Neutrophil (primary cell): ENCODE measurements around the gene SLC4A11.

ENCODE experiments used
- H3K27ac ChIP-seq: fragments of 200-600 bp; sonication (generic); 2 replicates; pipeline ENCODE4 v1.5.1; 2016; ENCODE audit warnings: mild to moderate bottlenecking, moderate library complexity
- H3K27me3 ChIP-seq: fragments of 200-600 bp; sonication (generic); 2 replicates; pipeline ENCODE4 v1.6.0; 2016; ENCODE audit warnings: mild to moderate bottlenecking
- H3K36me3 ChIP-seq: fragments of 200-600 bp; sonication (generic); 2 replicates; pipeline ENCODE4 v1.5.1; 2017
- H3K4me1 ChIP-seq, 2 experiments: fragments of 200-600 bp in 1 of 2; sonication (generic) in 1 of 2; 1 replicate in 1 of 2; 2 replicates in 1 of 2; pipeline versions ENCODE4 v1.5.1 to v1.6.1; 2013 to 2016; ENCODE audit warnings: low read depth in 1 of 2, low read length in 1 of 2, mild to moderate bottlenecking in 1 of 2, moderate library complexity in 1 of 2; ENCODE audit not compliant: control insufficient read depth in 1 of 2, insufficient read depth in 1 of 2
- H3K4me3 ChIP-seq, 2 experiments: fragments of 200-600 bp in 1 of 2; sonication (generic) in 1 of 2; 1 replicate in 1 of 2; 2 replicates in 1 of 2; pipeline ENCODE4 v1.5.1; 2013 to 2016; ENCODE audit warnings: low read depth in 1 of 2, low read length in 1 of 2, mild to moderate bottlenecking in 1 of 2, moderate library complexity in 1 of 2
- H3K9me3 ChIP-seq: fragments of 200-600 bp; sonication (generic); 2 replicates; pipeline ENCODE4 v1.5.1; 2016
- TF ChIP-seq, protein P1 (sequence below): fragments of 200-600 bp; sonication (generic); IDR thresholded peaks from 2 replicates; pipeline ENCODE4 v1.5.1; 2016; ENCODE audit warnings: antibody characterized with exemption

Gene SLC4A11

GRCh38 chr20:3210346-3210745 lies 28.6 kb downstream of the SLC4A11 start:
- Histone ChIP-seq H3K4me1 (peaks cover 10 to 13% of the 10 kb centered on the region in 2 experiments), H3K9me3 (no peaks in the 10 kb centered on the region), H3K4me3 (peak overlapping the region; percentile 78 to 93), H3K27ac (no peak overlapping the region), H3K36me3 (peaks cover 1% of the 10 kb centered on the region), H3K27me3 (no peaks in the 10 kb centered on the region)
- TF ChIP-seq, protein P1, sequence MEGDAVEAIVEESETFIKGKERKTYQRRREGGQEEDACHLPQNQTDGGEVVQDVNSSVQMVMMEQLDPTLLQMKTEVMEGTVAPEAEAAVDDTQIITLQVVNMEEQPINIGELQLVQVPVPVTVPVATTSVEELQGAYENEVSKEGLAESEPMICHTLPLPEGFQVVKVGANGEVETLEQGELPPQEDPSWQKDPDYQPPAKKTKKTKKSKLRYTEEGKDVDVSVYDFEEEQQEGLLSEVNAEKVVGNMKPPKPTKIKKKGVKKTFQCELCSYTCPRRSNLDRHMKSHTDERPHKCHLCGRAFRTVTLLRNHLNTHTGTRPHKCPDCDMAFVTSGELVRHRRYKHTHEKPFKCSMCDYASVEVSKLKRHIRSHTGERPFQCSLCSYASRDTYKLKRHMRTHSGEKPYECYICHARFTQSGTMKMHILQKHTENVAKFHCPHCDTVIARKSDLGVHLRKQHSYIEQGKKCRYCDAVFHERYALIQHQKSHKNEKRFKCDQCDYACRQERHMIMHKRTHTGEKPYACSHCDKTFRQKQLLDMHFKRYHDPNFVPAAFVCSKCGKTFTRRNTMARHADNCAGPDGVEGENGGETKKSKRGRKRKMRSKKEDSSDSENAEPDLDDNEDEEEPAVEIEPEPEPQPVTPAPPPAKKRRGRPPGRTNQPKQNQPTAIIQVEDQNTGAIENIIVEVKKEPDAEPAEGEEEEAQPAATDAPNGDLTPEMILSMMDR = no peak

DNA sequence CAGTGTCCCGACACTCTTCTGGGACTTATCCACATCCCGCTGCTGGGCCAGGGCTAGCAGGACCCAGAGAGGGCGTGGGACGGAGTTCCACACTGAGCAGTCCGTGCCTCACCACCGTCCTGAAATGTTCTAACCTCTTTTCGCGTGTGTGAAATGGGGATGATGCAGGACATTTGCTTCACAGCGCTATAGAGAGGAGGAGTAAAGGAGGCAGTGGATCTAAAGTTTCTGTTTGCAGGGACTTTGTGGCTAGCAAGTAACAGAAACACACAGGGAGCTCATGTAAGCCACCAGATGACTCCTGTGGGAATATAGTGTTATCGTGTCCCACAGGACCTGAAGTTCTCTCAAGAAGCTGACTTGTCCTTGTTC lies 29.1 kb downstream of the SLC4A11 start:
- peak overlapping the region; percentile 72 for H3K27ac ChIP-seq
- no peaks in the 10 kb centered on the region for H3K27me3 ChIP-seq
- peak overlapping the region; percentile 78 to 93 for H3K4me3 ChIP-seq
- TF ChIP-seq, protein P1 = no peak
- H3K4me1 ChIP-seq = peaks cover 10 to 13% of the 10 kb centered on the region in 2 experiments
- no peaks in the 10 kb centered on the region for H3K36me3 ChIP-seq
- H3K9me3 ChIP-seq = no peaks in the 10 kb centered on the region

DNA sequence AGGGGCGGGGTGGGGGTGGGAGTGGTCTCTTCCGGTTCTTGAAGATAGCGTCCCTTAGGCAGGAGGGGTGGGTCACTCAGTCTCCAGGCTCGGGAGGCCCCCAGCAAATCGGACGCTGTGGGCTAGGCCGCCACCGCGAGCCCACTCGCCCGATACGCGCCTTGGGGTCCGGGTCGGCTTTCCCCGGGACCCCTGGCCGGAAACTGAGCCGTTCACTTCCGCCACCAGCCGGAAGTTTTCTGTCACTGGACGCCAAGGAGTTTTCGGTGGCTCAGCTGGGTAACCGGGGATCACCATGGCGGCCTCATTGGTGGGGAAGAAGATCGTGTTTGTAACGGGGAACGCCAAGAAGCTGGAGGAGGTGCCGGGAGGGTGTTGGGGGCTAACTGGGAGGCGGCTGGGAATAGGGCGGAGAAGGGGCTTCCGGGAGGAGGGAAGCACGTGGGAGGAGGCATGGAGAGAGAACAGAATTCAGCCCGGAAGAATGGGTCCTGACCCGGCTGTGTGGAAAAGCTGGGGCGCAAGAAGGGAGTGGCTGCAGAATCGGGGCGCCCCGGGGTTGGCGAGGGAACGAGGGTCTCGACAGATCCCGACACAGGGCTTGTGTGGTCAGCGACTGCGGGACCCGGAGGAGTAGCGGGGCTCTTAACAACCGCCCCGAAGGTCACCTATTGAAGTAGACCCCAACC lies 29.6 kb downstream of the SLC4A11 start, which contains the start of gene ITPA:
ITPA (plus strand) TSS at position 242 of the 689 bp plus-strand sequence; CDS start at position 296, 54 bp downstream.
- Histone ChIP-seq H3K9me3 (no peaks in the 10 kb centered on the region), H3K36me3 (no peaks in the 10 kb centered on the region), H3K4me1 (peaks cover 13 to 14% of the 10 kb centered on the region in 2 experiments), H3K27ac (peak within 1 kb of the TSS; percentile 72), H3K27me3 (no peaks in the 10 kb centered on the region), H3K4me3 (peak within 1 kb of the TSS; percentile 78 to 93)
- TF ChIP-seq, protein P1 = no peak

DNA sequence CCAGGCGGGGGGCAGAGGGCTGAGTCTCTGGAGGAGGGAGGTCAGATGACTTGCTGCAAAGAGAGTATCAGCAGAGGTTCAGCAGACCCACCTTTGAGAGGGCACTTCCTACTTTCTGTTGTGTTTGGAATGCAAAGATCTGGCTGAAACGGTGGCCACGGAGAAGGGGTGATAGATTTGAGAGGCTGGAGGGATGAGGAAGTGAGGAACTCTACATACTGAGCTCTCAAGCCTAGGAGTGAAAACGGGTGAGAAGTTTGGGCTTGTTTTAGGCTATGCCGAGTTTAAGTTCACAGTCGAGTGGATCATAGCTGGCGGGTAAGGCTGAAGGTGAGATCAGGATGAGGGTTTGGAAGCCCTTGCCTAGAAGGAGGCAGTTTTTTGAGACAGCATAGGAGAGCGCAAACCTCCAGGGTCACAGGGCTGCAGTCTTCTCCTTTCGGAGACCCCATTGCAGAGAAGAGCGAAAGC lies 30.2 kb downstream of the SLC4A11 start:
- Histone ChIP-seq H3K27me3 (no peaks in the 10 kb centered on the region), H3K27ac (peak overlapping the region; percentile 72), H3K4me1 (peaks cover 16% of the 10 kb centered on the region in 2 experiments), H3K9me3 (no peaks in the 10 kb centered on the region), H3K36me3 (no peaks in the 10 kb centered on the region), H3K4me3 (peak overlapping the region; percentile 78 to 93)
- TF ChIP-seq, protein P1 = no peak

DNA sequence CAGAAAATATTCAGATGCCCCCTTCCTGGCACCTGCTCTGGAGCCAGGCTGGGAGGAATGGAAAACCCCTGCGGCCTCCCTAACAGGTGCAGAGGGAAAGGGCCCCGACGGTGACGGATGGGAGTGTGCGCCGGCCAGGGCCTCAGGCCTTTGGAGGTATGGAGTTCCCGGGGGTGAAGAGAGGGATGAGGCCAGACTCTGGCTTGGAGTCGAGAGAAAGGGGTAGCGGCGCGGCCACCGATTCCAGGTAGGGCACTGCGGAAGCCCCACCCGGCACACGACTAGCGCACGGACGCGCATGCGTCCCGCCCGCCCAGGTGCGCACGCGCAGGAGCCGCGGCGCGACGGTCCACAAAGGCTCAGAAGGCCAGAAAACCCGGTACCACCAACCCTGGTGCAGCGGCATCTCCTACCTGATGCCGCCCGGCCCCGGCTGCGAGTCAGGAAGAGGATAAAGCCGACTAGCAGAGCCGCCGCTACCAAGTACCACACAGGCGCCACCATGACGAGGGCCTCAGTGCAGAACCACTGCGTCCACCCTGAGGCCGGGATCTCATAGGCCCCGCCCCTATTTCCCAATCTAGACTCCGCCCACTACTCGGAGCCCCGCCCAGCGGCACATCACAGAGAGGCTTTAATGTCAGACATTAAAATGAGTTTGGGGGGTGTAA lies 34.7 kb downstream of the SLC4A11 start, which contains the start of gene DDRGK1:
DDRGK1 (minus strand) TSS at position 559 of the 671 bp plus-strand sequence; CDS start at position 504, 55 bp downstream.
- TF ChIP-seq, protein P1 = no peak
- H3K36me3 ChIP-seq = peaks cover 21% of the 10 kb centered on the region
- no peaks in the 10 kb centered on the region for H3K9me3 ChIP-seq
- H3K27ac ChIP-seq = peak within 1 kb of the TSS; percentile 80
- no peaks in the 10 kb centered on the region for H3K27me3 ChIP-seq
- peaks cover 12 to 14% of the 10 kb centered on the region in 2 experiments for H3K4me1 ChIP-seq
- peak within 1 kb of the TSS; percentile 78 to 93 for H3K4me3 ChIP-seq
